Gastrocnemius medialis (tissue), 4 donors: ENCODE results near the gene CCDC33.

ENCODE experiments used
- POLR2A ChIP-seq, 2 donors: fragments of 450-650 bp; IDR thresholded peaks; one replicate each; pipeline ENCODE4 v1.6.1; 2017; ENCODE audit warnings: antibody characterized with exemption in 2 of 2, mild to moderate bottlenecking in 2 of 2, moderate library complexity in 2 of 2
- TF ChIP-seq, protein P1 (sequence below), 5 experiments: fragments of 450-650 bp in 3 of 5; fragments of 200-600 bp in 2 of 5; sonication (generic) in 2 of 5; IDR thresholded peaks in 4 of 5; conservative IDR thresholded peaks in 1 of 5; 1 replicate in 4 of 5; 2 replicates in 1 of 5; pipeline ENCODE4 v1.5.1; 2016 to 2019; ENCODE audit warnings: antibody characterized with exemption in 5 of 5, mild to moderate bottlenecking in 3 of 5, moderate library complexity in 3 of 5

DNA sequence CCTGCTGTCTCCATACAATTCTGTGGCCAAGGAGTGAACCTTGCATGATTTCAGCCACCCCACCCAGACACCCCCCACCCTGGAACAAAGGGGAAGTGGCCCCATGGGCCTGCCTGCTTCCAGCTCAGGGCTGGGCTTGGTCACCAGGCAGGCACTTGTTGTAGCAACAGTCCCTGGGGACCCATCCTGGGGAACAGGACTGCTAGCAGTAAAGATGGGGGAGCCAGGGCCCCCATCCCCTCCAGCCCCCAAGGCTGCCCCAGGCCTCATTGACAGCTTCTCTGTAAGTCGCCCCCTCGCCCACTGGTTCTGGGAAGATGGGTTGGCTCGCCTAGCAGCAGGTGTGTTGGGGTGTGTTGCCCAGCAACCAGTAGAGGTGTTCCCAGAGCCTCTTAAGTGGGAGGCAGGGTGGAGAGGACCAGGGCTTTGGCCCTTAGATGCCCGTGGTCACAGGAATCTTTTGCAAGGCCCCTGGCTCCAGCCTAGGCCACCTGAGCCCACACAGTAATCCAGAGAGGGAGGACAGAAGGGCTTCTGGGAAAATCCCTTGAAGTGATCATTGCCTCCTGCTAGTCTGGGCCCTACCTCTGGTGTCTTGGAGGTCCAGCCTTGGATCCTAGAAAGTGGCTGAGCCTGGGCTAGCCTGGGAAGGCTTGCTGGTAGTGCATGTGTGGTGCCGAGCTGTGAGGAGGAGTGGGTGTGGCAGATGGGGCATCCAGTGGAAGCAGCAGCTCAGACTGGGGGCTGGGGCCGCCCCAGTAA, 82.4 kb downstream of the CCDC33 start:
- TF ChIP-seq POLR2A (IDR thresholded peaks at IDR 0.05): no peak
- TF ChIP-seq, protein P1, sequence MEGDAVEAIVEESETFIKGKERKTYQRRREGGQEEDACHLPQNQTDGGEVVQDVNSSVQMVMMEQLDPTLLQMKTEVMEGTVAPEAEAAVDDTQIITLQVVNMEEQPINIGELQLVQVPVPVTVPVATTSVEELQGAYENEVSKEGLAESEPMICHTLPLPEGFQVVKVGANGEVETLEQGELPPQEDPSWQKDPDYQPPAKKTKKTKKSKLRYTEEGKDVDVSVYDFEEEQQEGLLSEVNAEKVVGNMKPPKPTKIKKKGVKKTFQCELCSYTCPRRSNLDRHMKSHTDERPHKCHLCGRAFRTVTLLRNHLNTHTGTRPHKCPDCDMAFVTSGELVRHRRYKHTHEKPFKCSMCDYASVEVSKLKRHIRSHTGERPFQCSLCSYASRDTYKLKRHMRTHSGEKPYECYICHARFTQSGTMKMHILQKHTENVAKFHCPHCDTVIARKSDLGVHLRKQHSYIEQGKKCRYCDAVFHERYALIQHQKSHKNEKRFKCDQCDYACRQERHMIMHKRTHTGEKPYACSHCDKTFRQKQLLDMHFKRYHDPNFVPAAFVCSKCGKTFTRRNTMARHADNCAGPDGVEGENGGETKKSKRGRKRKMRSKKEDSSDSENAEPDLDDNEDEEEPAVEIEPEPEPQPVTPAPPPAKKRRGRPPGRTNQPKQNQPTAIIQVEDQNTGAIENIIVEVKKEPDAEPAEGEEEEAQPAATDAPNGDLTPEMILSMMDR (IDR thresholded peaks at IDR 0.05 in 4 of 5, conservative IDR thresholded peaks at IDR 0.05 in 1 of 5): no peak
